NCI-H187 (cell line): ENCODE measurements around the gene NAT9.

Experiments used
- DNase-seq, 2 experiments: peaks; one replicate each; lab custom pipeline; 2025; lab: John Stamatoyannopoulos, UW

Gene NAT9

GRCh38 chr17:74728702-74729075, 47.5 kb downstream of the NAT9 start:
- DNase-seq = no peak

- DNase-seq = no peak
Observed at GRCh38 chr17:74728033-74728701, 48.0 kb downstream of the NAT9 start.

- DNase-seq = no peak
Observed at GRCh38 chr17:74725111-74725510, 51.0 kb downstream of the NAT9 start.

- DNase-seq = no peak
Observed at GRCh38 chr17:74723891-74724290, 52.3 kb downstream of the NAT9 start.

GRCh38 chr17:74722782-74723181, 53.4 kb downstream of the NAT9 start:
- DNase-seq = no peak
